ENCODE data around the gene GALNT1. TPM values are rescaled to one million over a fixed set of nuclear protein-coding genes. Genes with fewer than 3 reads are reported as not detected.

Gene GALNT1
- total RNA-seq, 4 donors from 2014 or later, result 40.2 to 47.9 (median 45.0) TPM

DNA sequence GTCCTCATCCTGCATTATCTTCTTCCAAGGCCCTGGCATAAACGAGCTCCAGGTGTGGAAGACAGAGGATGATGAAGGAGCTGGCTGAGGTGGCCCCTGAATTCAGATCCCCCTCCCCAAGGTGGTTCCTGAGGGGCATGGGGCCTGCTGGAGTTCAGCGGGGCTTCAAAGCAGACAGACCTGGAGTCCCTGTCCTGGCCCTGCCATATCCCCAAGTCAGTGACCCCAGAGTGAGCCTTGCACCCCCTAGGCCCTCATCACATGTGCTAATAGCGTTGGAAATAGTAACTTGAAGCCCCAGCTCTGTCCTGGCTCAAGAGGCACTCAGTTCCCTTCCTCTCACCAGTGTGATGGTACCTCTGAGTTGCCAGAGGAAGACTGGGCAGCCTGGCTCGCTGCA, 172.9 kb downstream of the GALNT1 start:
- Histone ChIP-seq H3K9me3 (no peaks in the 10 kb centered on the region), H3K27me3 (no peaks in the 10 kb centered on the region), H3K4me3 (no peak overlapping the region), H3K27ac (no peak overlapping the region), H3K4me1 (no peaks in the 10 kb centered on the region), H3K36me3 (no peaks in the 10 kb centered on the region)
- ATAC-seq (no peak), DNase-seq (no peak)
- intact Hi-C loops (cut with DNase I; ENCODE audit: low total_unique reads), result no loop called here
- in situ Hi-C loops (cut with MboI; ENCODE audit: low sequenced_read_pairs in 4 of 4), result loop anchor here (10.0 to 25.0 kb wide), 4 partner anchors 183 to 533 kb away; partner anchors contain the start of gene FHOD3 (in 1 of the 4)
- TF ChIP-seq, protein P1, sequence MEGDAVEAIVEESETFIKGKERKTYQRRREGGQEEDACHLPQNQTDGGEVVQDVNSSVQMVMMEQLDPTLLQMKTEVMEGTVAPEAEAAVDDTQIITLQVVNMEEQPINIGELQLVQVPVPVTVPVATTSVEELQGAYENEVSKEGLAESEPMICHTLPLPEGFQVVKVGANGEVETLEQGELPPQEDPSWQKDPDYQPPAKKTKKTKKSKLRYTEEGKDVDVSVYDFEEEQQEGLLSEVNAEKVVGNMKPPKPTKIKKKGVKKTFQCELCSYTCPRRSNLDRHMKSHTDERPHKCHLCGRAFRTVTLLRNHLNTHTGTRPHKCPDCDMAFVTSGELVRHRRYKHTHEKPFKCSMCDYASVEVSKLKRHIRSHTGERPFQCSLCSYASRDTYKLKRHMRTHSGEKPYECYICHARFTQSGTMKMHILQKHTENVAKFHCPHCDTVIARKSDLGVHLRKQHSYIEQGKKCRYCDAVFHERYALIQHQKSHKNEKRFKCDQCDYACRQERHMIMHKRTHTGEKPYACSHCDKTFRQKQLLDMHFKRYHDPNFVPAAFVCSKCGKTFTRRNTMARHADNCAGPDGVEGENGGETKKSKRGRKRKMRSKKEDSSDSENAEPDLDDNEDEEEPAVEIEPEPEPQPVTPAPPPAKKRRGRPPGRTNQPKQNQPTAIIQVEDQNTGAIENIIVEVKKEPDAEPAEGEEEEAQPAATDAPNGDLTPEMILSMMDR (IDR thresholded peaks at IDR 0.05 in 4 of 5, conservative IDR thresholded peaks at IDR 0.05 in 1 of 5), result no peak
- no peak for TF ChIP-seq POLR2A (IDR thresholded peaks at IDR 0.05)

DNA sequence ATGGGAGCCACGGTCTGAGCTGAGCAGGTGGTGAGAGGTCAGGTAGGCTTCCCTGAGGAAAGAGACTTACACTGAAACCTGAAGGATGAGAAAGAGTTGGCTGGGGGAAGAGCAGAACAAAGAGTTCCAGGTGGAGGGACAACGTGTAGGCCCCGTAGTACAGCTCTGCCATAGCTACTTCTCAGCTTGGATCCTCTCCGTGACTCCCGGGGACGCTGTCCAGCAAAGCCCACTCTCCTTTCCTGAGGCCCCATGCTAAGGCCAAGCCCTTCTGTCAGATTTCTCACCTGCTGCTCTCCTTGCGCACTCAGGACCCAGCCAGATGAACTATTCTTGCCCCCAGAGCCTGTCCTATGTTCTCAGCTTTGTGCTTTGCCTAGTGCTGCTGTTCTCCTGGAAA, 173.8 kb downstream of the GALNT1 start:
- no peaks in the 10 kb centered on the region for H3K4me1 ChIP-seq
- no peak for TF ChIP-seq POLR2A (IDR thresholded peaks at IDR 0.05)
- TF ChIP-seq, protein P1 (IDR thresholded peaks at IDR 0.05 in 4 of 5, conservative IDR thresholded peaks at IDR 0.05 in 1 of 5), result no peak
- H3K36me3 ChIP-seq, result no peaks in the 10 kb centered on the region
- intact Hi-C loops (cut with DNase I; ENCODE audit: low total_unique reads), result loop anchor here (5.0 kb wide), 1 partner anchor 527 kb away; no protein-coding TSS in a partner anchor
- no peak overlapping the region for H3K27ac ChIP-seq
- H3K9me3 ChIP-seq, result no peaks in the 10 kb centered on the region
- H3K27me3 ChIP-seq, result no peaks in the 10 kb centered on the region
- H3K4me3 ChIP-seq, result no peak overlapping the region
- ATAC-seq, result no peak
- DNase-seq, result no peak
- in situ Hi-C loops (cut with MboI; ENCODE audit: low sequenced_read_pairs in 4 of 4), result loop anchor here (5.0 to 25.0 kb wide), 5 partner anchors 182 to 532 kb away; partner anchors contain the start of gene FHOD3 (in 1 of the 4)

DNA sequence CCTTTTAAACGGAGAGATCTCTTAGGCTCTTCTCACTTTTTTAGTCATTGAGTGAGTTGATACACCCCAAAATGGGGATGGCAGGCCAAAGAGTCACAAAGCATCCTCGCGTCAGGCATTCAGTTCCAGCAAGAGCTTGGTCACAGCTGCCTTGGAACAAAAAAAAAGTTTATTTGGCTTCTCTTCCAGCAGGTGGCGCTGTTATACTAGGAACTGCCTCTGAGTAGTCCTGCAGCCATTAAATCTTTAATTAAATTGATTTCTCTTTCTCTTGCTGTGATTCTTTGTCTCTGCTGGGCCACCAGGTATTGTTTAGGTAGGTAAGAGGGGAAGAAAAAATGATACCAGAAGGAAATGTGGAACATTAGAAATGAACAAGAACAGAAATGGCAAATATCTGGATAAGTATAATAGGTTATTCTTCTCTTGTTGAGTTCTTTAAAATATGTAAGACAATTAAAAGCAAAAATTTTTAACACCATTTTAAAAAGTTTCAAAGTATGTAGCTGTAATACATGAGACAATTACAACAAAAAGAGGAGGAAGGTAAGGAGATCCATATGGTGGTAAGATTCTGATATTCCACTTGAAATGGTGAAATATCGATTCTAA, 175.1 kb downstream of the GALNT1 start:
- intact Hi-C loops (cut with DNase I; ENCODE audit: low total_unique reads) (loop anchor here (2.0 to 5.0 kb wide), 2 partner anchors 194 to 526 kb away; no protein-coding TSS in a partner anchor), in situ Hi-C loops (cut with MboI; ENCODE audit: low sequenced_read_pairs in 4 of 4) (loop anchor here (5.0 to 25.0 kb wide), 5 partner anchors 181 to 531 kb away; partner anchors contain the start of gene FHOD3 (in 1 of the 4))
- H3K4me3 ChIP-seq, result no peak overlapping the region
- no peaks in the 10 kb centered on the region for H3K27me3 ChIP-seq
- H3K27ac ChIP-seq, result no peak overlapping the region
- DNase-seq, result peak in 1 of 2 donors; percentile 22
- no peaks in the 10 kb centered on the region for H3K4me1 ChIP-seq
- H3K9me3 ChIP-seq, result no peaks in the 10 kb centered on the region
- no peaks in the 10 kb centered on the region for H3K36me3 ChIP-seq
- TF ChIP-seq POLR2A (IDR thresholded peaks at IDR 0.05), result no peak
- TF ChIP-seq, protein P1 (IDR thresholded peaks at IDR 0.05 in 4 of 5, conservative IDR thresholded peaks at IDR 0.05 in 1 of 5), result peak; percentile 46 to 73 (median 60)
- ATAC-seq, result peak; percentile 54 to 66

Small RNA genes lying within 50 kb of the gene (microRNA-seq; reads per million reads assigned to microRNA genes)
- gene MIR3975 (ENCODE audit: borderline replicate concordance in 2 of 2), result 0 reads per million in 2 donors

Other genes starting within 250 kb of the GALNT1 start
- gene ZNF24, start 237.3 kb upstream of the GALNT1 start, total RNA-seq, result 10 to 100 TPM; 30.5 to 50.7 (median 36.3) TPM
- under 1 TPM; 0.29 to 0.92 (median 0.63) TPM for gene ZNF396, start 204.4 kb upstream of the GALNT1 start, total RNA-seq
- gene INO80C, start 83.8 kb upstream of the GALNT1 start, total RNA-seq, result 1 to 10 TPM; 5.3 to 6.4 (median 5.5) TPM

All from gastrocnemius medialis (tissue), 4 donors.